Neutrophil (primary cell): ENCODE data around the gene RABGAP1L.
"Not testable (repeated sequence)": the region's sequence is repeated elsewhere in the genome, so short reads cannot be mapped to it uniquely, and the experiment has no call there.

Source experiments
- H3K27ac ChIP-seq: fragments of 200-600 bp; sonication (generic); 2 replicates; pipeline ENCODE4 v1.5.1; 2016; ENCODE audit warnings: mild to moderate bottlenecking, moderate library complexity
- H3K27me3 ChIP-seq: fragments of 200-600 bp; sonication (generic); 2 replicates; pipeline ENCODE4 v1.6.0; 2016; ENCODE audit warnings: mild to moderate bottlenecking
- H3K36me3 ChIP-seq: fragments of 200-600 bp; sonication (generic); 2 replicates; pipeline ENCODE4 v1.5.1; 2017
- H3K4me1 ChIP-seq, 2 experiments: fragments of 200-600 bp in 1 of 2; sonication (generic) in 1 of 2; 1 replicate in 1 of 2; 2 replicates in 1 of 2; pipeline versions ENCODE4 v1.5.1 to v1.6.1; 2013 to 2016; ENCODE audit warnings: low read depth in 1 of 2, low read length in 1 of 2, mild to moderate bottlenecking in 1 of 2, moderate library complexity in 1 of 2; ENCODE audit not compliant: control insufficient read depth in 1 of 2, insufficient read depth in 1 of 2
- H3K4me3 ChIP-seq, 2 experiments: fragments of 200-600 bp in 1 of 2; sonication (generic) in 1 of 2; 1 replicate in 1 of 2; 2 replicates in 1 of 2; pipeline ENCODE4 v1.5.1; 2013 to 2016; ENCODE audit warnings: low read depth in 1 of 2, low read length in 1 of 2, mild to moderate bottlenecking in 1 of 2, moderate library complexity in 1 of 2
- H3K9me3 ChIP-seq: fragments of 200-600 bp; sonication (generic); 2 replicates; pipeline ENCODE4 v1.5.1; 2016
- CTCF ChIP-seq: fragments of 200-600 bp; sonication (generic); IDR thresholded peaks from 2 replicates; pipeline ENCODE4 v1.5.1; 2016; ENCODE audit warnings: antibody characterized with exemption

Gene RABGAP1L

GRCh38 chr1:174326278-174326677, 167.0 kb downstream of the RABGAP1L start:
- Histone ChIP-seq H3K27ac (no peak overlapping the region), H3K27me3 (no peaks in the 10 kb centered on the region), H3K4me1 (no peaks in the 10 kb centered on the region), H3K36me3 (no peaks in the 10 kb centered on the region), H3K9me3 (peaks cover 18% of the 10 kb centered on the region), H3K4me3 (no peak overlapping the region)
- TF ChIP-seq CTCF: no peak

GRCh38 chr1:174333437-174333836, 174.1 kb downstream of the RABGAP1L start:
- Histone ChIP-seq H3K27me3 (no peaks in the 10 kb centered on the region), H3K4me1 (no peaks in the 10 kb centered on the region), H3K27ac (no peak overlapping the region), H3K9me3 (no peaks in the 10 kb centered on the region), H3K4me3 (no peak overlapping the region), H3K36me3 (no peaks in the 10 kb centered on the region)
- no peak for TF ChIP-seq CTCF

GRCh38 chr1:174337000-174337681, 177.8 kb downstream of the RABGAP1L start:
- no peak for TF ChIP-seq CTCF
- no peaks in the 10 kb centered on the region for H3K27me3 ChIP-seq
- H3K36me3 ChIP-seq: no peaks in the 10 kb centered on the region
- no peak overlapping the region for H3K4me3 ChIP-seq
- no peaks in the 10 kb centered on the region for H3K4me1 ChIP-seq
- H3K27ac ChIP-seq: no peak overlapping the region
- H3K9me3 ChIP-seq: no peaks in the 10 kb centered on the region

GRCh38 chr1:174340404-174340803, 181.1 kb downstream of the RABGAP1L start:
- H3K4me1 ChIP-seq, H3K27ac ChIP-seq, H3K4me3 ChIP-seq, H3K36me3 ChIP-seq, H3K9me3 ChIP-seq, H3K27me3 ChIP-seq: not testable (repeated sequence)

- Histone ChIP-seq H3K27ac (no peak overlapping the region), H3K27me3 (no peaks in the 10 kb centered on the region), H3K36me3 (no peaks in the 10 kb centered on the region), H3K4me1 (no peaks in the 10 kb centered on the region), H3K9me3 (no peaks in the 10 kb centered on the region), H3K4me3 (no peak overlapping the region)
- TF ChIP-seq CTCF: no peak
These were observed 184.8 kb downstream of the RABGAP1L start for GRCh38 chr1:174344162-174344561.

GRCh38 chr1:174352117-174352516, 192.8 kb downstream of the RABGAP1L start:
- Histone ChIP-seq H3K36me3 (no peaks in the 10 kb centered on the region), H3K9me3 (no peaks in the 10 kb centered on the region), H3K27me3 (no peaks in the 10 kb centered on the region), H3K27ac (no peak overlapping the region), H3K4me3 (no peak overlapping the region), H3K4me1 (no peaks in the 10 kb centered on the region)
- no peak for TF ChIP-seq CTCF
